NB4 (cell line): ENCODE data around the gene AGXT.

Experiments
- MAX ChIP-seq: IDR thresholded peaks from 2 replicates; pipeline ENCODE4 v1.6.1; 2011; ENCODE audit warnings: low read depth, low read length
- POLR2A ChIP-seq: IDR thresholded peaks from 2 replicates; pipeline ENCODE4 v1.6.1; 2011; ENCODE audit warnings: mild to moderate bottlenecking; ENCODE audit not compliant: insufficient read length; ENCODE audit errors: extremely low read depth
- TF ChIP-seq, protein P1 (sequence below): IDR thresholded peaks from one replicate; pipeline ENCODE4 v1.5.1; 2012; ENCODE audit warnings: low read depth, low read length

- TF ChIP-seq, protein P1, sequence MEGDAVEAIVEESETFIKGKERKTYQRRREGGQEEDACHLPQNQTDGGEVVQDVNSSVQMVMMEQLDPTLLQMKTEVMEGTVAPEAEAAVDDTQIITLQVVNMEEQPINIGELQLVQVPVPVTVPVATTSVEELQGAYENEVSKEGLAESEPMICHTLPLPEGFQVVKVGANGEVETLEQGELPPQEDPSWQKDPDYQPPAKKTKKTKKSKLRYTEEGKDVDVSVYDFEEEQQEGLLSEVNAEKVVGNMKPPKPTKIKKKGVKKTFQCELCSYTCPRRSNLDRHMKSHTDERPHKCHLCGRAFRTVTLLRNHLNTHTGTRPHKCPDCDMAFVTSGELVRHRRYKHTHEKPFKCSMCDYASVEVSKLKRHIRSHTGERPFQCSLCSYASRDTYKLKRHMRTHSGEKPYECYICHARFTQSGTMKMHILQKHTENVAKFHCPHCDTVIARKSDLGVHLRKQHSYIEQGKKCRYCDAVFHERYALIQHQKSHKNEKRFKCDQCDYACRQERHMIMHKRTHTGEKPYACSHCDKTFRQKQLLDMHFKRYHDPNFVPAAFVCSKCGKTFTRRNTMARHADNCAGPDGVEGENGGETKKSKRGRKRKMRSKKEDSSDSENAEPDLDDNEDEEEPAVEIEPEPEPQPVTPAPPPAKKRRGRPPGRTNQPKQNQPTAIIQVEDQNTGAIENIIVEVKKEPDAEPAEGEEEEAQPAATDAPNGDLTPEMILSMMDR, result no peak
- TF ChIP-seq POLR2A (no peak), MAX (no peak)
These were observed 4.6 kb downstream of the AGXT start for GRCh38 chr2:240873098-240873788.
